Urothelium cell line (cell line): ENCODE results near the gene PLEKHG5.
"Not testable (repeated sequence)": the region's sequence is repeated elsewhere in the genome, so short reads cannot be mapped to it uniquely, and the experiment has no call there.

Experiments used
- DNase-seq: peaks from one replicate; pipeline ENCODE4 v3.0.0; 2011; ENCODE audit warnings: low spot score, mixed read lengths
- FAIRE-seq: peaks from 2 replicates; lab custom pipeline; 2011; peaks lifted over from hg19 to GRCh38; lab: Jason Lieb, UNC

The PLEKHG5 gene

DNA sequence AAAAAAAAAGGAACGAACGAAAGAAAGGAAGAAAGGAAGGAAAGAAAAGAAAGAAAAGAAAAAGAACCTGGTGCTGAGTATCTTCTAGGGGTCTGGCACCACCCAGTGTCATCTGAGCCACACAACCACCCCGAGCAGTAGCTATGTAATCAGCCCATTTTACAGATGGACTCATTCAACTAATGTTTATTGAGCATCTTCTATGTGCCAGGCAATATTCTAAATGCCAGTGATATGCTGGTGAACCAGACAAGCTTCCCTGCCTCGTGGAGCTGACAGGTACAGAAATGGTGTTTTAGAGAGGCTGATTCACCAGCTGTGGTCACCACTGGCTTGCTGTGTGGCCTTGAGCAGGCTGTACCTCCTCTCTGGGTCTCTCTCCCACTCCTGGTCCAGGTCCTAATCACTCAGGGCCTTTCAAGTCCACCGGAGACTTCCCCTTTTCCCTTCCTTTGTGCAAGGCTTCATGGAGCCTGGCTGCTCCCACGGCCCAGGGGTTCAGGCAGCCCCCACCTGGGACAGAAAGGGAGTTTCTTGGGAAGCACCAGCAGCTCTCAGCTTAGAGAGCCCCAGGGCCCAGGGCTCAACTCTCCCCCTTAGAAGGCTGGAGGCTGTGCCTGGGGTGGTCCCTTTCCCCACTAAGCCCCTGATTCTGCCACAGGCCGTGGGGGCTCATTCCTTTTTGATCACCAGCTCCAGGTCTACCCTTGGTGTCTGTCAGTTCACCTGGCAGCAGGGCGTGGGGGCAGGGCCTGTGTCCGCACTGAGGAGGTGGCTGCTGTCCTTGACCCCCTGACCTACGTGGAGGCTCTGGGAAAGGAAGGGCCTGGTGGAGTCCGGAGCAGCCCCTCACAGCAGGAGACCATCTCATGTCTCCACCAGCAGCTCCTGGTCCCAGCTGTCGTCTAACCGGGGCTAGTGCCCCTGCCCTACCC lies 59.6 kb downstream of the PLEKHG5 start:
- peak; percentile 93 for FAIRE-seq
- not testable (repeated sequence) for DNase-seq

DNA sequence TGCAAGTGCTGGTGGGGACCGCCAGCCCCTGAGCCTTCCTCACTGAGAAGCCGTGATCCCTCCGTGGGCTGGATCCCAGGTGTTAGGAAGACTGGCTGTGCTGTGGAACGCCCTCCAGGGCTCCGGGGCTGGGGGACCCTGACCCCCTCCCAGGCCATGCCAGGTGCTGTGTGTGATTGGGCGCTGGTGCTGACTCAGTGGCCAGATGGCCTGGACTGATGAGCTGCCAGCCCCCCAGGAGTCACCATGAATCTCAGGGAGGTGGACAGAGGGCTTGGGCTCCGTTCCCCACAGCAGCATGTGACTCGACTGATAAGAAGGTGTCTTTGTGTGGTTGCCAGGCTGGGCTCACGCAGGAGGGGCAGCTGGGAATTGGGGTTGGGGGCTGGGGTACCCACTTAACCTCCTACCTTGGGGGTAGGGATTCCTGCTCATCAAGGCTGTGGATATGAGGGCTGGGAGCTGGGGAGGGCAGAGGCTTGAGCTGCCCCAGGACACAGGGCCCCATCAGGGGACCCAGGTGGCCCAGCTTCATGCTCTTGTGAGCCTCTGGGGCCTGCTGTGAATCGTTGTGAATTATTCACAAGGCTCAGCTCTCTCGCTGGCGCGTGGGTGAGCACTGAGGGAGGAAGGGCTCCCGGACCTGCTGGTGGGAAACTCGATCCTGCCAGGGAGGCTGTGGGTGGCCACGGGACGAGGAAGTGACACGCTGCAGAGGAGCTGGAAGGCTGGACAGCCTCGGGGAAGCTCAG lies 61.6 kb downstream of the PLEKHG5 start:
- not testable (repeated sequence) for DNase-seq, FAIRE-seq

DNA sequence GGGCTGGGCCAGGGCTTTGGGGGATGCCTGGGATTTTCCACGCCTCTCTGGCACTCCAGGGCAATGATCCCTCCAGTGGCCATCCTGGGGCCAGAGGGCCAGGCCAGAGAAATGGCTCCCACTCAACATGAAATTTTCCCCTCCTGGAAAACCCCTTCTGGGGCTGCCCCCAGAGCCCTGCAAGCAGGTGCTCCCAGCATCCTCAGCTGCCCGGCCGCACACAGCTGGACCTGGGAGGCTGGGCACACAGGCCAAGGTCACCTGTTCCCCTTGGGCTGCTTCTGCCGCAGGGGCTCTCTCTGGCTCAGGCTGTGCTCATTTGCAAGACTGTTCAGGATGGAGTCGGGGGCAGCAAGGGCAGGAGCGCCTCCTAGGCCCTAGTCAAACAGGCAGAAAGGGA lies 63.0 kb downstream of the PLEKHG5 start:
- not testable (repeated sequence) for FAIRE-seq, DNase-seq

DNA sequence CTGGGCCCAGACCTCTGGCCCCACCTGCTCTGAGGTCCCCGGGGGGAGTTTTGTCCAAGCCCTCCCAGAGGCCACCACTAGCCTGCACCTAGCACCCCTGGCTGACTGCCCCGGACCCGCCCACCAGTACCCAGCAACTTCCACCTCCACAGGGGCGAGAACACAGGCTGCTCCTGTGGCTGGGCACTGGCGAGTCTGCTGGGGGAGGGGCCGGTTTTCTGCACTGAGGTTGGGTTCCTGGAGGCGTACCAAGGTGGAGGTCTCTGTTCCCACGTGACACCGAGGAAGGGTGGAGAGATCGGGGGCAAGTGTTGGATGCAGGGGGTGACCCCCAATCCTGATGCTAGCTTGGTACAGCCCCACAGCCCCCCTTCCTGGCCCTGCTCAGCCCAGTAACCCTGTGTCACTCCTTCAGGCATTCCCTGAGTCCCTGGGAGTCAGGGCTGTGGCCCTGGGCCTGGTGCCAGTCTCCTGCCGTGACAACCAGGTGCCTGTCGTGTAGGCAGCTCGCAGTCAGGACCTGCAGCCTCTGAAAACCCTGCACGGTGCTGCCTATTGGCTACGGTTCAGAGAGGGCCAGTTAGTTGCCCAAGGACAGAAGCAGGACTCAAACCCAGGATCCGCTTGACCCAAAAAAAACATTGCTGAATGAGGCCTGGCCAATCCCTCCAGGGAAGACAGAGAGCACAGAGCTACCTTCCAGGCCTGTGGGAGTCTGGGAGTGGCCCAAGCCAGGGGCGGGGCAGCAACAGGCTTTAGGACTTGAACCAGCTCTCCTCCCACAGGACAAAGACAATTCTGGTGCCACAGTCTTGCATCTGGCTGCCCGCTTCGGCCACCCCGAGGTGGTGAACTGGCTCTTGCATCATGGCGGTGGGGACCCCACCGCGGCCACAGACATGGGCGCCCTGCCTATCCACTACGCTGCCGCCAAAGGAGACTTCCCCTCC lies 63.8 kb downstream of the PLEKHG5 start:
- FAIRE-seq (peak; percentile 17), DNase-seq (no peak)

DNA sequence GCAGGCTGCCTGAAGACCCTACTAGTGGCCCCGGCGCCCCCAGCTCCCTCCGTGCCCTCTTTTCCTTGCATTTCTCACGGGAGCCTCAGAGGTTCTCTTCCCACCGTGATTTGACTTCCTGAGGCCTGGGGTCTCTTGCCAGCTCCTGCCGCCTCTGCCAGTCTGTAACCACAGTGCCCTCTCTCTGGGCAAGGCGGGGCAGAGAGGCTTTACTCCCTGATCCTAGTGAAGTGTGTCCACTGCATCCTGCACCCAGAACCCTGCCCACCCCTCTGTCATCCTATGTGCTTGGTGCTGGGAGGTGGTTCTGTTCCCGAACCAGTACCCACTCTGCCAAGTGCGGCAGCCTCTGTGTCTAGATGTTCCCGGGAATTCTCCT lies 64.5 kb downstream of the PLEKHG5 start:
- no peak for DNase-seq
- FAIRE-seq, result no peak

- no peak for DNase-seq
- no peak for FAIRE-seq
Measured at GRCh38 chr1:6426277-6426971, 65.0 kb downstream of the PLEKHG5 start.

GRCh38 chr1:6425658-6426057 lies 65.8 kb downstream of the PLEKHG5 start:
- no peak for DNase-seq
- no peak for FAIRE-seq

GRCh38 chr1:6424619-6425593 lies 66.6 kb downstream of the PLEKHG5 start, which contains the start of gene ESPN:
Gene ESPN, plus strand, starts transcription at chr1:6424776. Its CDS starts 180 bp downstream, at chr1:6424956.
- DNase-seq, result no peak
- FAIRE-seq, result no peak

- FAIRE-seq, result no peak
- DNase-seq, result no peak
Measured at GRCh38 chr1:6424000-6424565, 67.4 kb downstream of the PLEKHG5 start.

- FAIRE-seq, result no peak
- DNase-seq, result peak; percentile 64
Measured at GRCh38 chr1:6423321-6423999, 68.0 kb downstream of the PLEKHG5 start.

GRCh38 chr1:6421266-6421665 lies 70.2 kb downstream of the PLEKHG5 start:
- FAIRE-seq (no peak), DNase-seq (no peak)

- no peak for FAIRE-seq
- no peak for DNase-seq
Measured at GRCh38 chr1:6420454-6421042, 70.9 kb downstream of the PLEKHG5 start.

DNA sequence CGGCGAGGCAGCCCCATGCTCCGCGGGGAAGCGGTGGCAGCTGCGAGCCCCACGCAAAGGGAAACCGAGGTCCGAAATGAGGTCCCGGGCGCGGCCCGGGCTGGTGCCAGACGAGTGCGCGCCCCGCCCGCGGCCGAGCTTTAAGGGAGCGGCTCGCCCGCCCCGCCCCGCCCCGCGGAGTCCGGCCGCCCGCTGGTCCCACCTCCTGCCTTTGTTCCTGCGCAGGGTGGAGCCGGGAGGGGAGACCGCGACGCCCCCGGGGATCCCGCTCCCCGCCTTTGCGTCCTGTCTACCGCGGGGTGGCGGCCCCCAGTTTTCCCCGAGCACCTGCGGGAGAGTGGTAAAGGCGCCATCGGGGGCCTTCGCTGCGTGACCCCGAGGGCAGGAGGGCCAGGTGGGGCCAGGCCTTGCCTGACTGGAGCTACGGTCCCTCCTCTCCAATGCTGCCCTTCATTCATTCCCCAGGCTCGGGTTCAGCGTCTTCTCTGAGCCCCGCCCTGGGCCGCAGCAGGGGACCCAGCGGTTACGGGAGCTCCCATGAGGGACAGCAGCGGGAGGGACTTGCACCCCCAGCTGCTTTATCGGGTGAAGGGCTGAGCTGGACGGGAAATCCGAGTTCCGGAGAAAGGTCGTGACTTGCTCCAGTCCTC lies 71.5 kb downstream of the PLEKHG5 start, which contains the start of gene HES2:
Gene HES2 (minus strand): TSS at position 116 of the 650 bp plus-strand sequence. CDS start 99 bp downstream, at position 17.
- FAIRE-seq (no peak), DNase-seq (no peak)

- no peak for FAIRE-seq
- no peak for DNase-seq
Measured at GRCh38 chr1:6419397-6419803, 72.1 kb downstream of the PLEKHG5 start.

DNA sequence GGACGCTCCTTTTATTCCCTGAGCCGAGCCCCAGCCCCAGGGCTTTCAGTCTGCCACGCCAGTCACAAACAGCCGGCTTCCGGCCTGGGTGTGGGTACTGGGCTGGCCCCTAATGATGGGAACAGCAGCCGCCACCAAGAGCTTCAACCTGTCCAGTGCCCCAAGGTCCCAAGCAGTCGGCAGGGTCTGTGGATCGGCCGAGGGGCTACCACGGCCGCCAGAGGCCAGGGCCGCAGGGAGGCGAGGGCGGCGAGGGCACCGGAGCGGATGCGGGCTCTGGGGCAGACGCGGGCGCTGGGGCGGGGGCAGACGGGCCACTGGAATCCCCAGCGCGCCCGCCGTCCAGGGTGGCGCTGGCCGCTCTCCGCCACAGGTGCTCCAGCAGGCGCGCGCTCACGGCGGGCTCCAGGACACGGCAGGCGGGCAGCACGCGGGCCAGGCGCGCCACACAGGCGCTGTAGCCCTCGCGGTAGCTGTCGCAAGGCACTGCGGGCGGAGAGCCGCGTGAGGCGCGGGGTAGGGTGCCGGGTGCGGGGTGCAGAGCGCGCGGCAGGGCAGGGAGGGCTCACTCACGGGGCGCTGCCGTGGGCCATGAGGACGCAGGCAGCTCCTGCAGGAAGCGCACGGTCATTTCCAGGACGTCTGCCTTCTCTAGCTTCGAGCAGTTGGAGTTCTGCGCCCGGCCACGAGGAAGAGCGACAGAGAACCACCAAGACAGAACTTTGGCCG lies 72.6 kb downstream of the PLEKHG5 start:
- FAIRE-seq (no peak), DNase-seq (no peak)

- FAIRE-seq (no peak), DNase-seq (no peak)
Measured at GRCh38 chr1:6417961-6418667, 73.4 kb downstream of the PLEKHG5 start.
